CD8-positive, alpha-beta memory T cell (primary cell): Measurements from ENCODE around the gene ZNF276. TPM values are rescaled to one million over a fixed set of nuclear protein-coding genes. Genes with fewer than 3 reads are reported as not detected.
"Not testable (repeated sequence)": the region's sequence is repeated elsewhere in the genome, so short reads cannot be mapped to it uniquely, and the experiment has no call there.

Experiments
- CTCF ChIA-PET: fragments of 350-600 bp; sonication (Branson Sonifier 250); formaldehyde crosslinking; loops from one replicate; lab custom pipeline; 2021; ENCODE audit warnings: antibody characterized with exemption; lab: Charles Lee
- POLR2A ChIA-PET: fragments of 350-600 bp; sonication (Branson Sonifier 250); formaldehyde crosslinking; loops from one replicate; lab custom pipeline; 2021; ENCODE audit warnings: antibody characterized with exemption; lab: Charles Lee
- DNase-seq, 5 donors: peaks; one replicate each; pipeline versions ENCODE4 v3.0.0 to v3.0.0-alpha.2; 2020 to 2022; ENCODE audit warnings: mixed read lengths in 1 of 5
- H3K27ac ChIP-seq: one replicate; pipeline ENCODE4 v1.7.0; 2013; ENCODE audit warnings: low read depth, mild to moderate bottlenecking, low read length, moderate library complexity
- H3K27me3 ChIP-seq: 2 replicates; pipeline ENCODE4 v1.7.0; 2013; ENCODE audit warnings: low read length, mild to moderate bottlenecking; ENCODE audit not compliant: insufficient read depth, poor library complexity, severe bottlenecking
- H3K36me3 ChIP-seq: 2 replicates; pipeline ENCODE4 v1.7.0; 2013; ENCODE audit warnings: mild to moderate bottlenecking, low read length, moderate library complexity; ENCODE audit not compliant: insufficient read depth
- H3K4me1 ChIP-seq: 2 replicates; pipeline ENCODE4 v1.7.0; 2013; ENCODE audit warnings: mild to moderate bottlenecking, low read length, moderate library complexity; ENCODE audit not compliant: insufficient read depth
- H3K4me3 ChIP-seq: 2 replicates; pipeline ENCODE4 v1.7.0; 2013; ENCODE audit warnings: mild to moderate bottlenecking, low read length
- H3K9me3 ChIP-seq: 2 replicates; pipeline ENCODE4 v1.7.0; 2013; ENCODE audit warnings: mild to moderate bottlenecking, low read length
- H3K27ac Mint-ChIP-seq, 8 donors: one replicate each; pipeline ENCODE4 v1.8.0; 2020 to 2021; ENCODE audit warnings: mixed read lengths in 8 of 8, mild to moderate bottlenecking in 6 of 8, inconsistent platforms in 3 of 8, moderate library complexity in 3 of 8
- H3K27me3 Mint-ChIP-seq, 2 donors: one replicate each; pipeline ENCODE4 v1.8.0; 2020 to 2021; ENCODE audit warnings: mixed read lengths in 2 of 2, mild to moderate bottlenecking in 1 of 2, moderate library complexity in 1 of 2
- H3K36me3 Mint-ChIP-seq, 3 donors: one replicate each; pipeline ENCODE4 v1.8.0; 2020 to 2021; ENCODE audit warnings: mixed read lengths in 3 of 3, inconsistent platforms in 1 of 3, mild to moderate bottlenecking in 1 of 3
- H3K4me1 Mint-ChIP-seq, 3 donors: one replicate each; pipeline ENCODE4 v1.8.0; 2020 to 2021; ENCODE audit warnings: mixed read lengths in 3 of 3, inconsistent platforms in 1 of 3, mild to moderate bottlenecking in 1 of 3
- H3K4me3 Mint-ChIP-seq, 7 donors: one replicate each; pipeline ENCODE4 v1.8.0; 2020 to 2021; ENCODE audit warnings: mixed read lengths in 7 of 7, mild to moderate bottlenecking in 6 of 7, moderate library complexity in 4 of 7, inconsistent platforms in 2 of 7
- H3K9me3 Mint-ChIP-seq, 5 donors: one replicate each; pipeline ENCODE4 v1.8.0; 2020 to 2022; ENCODE audit warnings: mixed read lengths in 5 of 5, mild to moderate bottlenecking in 3 of 5, moderate library complexity in 2 of 5, inconsistent platforms in 1 of 5
- polyA plus RNA-seq: library from polyadenylated mRNA; unstranded; fragments of 300-500 nt; fragmentation: Illumina TruSeq; gene quantifications from one replicate; pipeline ENCODE4 v1.2.3, GENCODE V29; 2021
- total RNA-seq, 2 experiments: library from RNA; stranded (reverse); gene quantifications; one replicate each; pipeline ENCODE4 v1.2.3, GENCODE V29; 2021

Gene ZNF276
- total and polyA plus RNA-seq, 3 experiments from 2014 or later = 35.6 to 47.3 (median 36.6) TPM

DNA sequence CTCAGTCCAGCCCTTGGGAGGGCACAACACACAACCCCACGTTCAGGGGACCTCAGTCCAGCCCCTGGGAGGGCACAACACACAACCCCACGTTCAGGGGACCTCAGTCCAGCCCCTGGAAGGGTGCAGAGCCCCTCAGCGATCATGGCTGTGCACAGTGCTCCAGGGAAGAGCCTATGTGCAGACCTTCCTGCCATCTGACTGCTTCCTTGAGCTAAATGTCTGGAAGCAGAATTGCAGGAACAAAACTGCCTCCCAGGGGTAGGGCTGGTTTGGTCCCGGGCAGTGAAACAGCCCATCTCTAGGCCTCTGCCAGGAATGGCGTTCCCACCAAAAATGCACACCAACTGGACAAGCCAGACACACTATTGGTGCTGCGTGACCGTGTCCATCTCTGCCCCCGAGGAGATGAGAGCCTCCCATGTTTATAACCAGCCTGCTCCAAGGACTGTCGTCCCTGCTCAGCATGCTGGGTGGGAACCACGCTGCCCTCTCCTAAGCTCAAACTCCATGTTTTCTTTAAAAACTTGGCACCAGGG lies 44.0 kb downstream of the ZNF276 start:
- Mint-ChIP-seq H3K27me3 (no peaks in the 10 kb centered on the region), H3K27ac (peak overlapping the region; percentile 74 to 100 (median 99)), H3K9me3 (no peaks in the 10 kb centered on the region), H3K4me3 (peak overlapping the region; percentile 83 to 99 (median 96)), H3K36me3 (peaks cover 0 to 13% (median 3%) of the 10 kb centered on the region in 3 donors), H3K4me1 (peaks cover 34 to 49% (median 48%) of the 10 kb centered on the region in 3 donors)
- Histone ChIP-seq H3K27me3 (no peaks in the 10 kb centered on the region), H3K27ac (peak overlapping the region; percentile 64), H3K9me3 (no peaks in the 10 kb centered on the region), H3K36me3 (no peaks in the 10 kb centered on the region), H3K4me3 (peak overlapping the region; percentile 52), H3K4me1 (peaks cover 24% of the 10 kb centered on the region)
- POLR2A ChIA-PET = interaction anchor here (0.5 to 0.6 kb wide), 2 partner anchors 28 to 358 kb away, joined by 3 to 6 read pairs; no protein-coding TSS in a partner anchor
- DNase-seq = no peak
- CTCF ChIA-PET = interaction anchor here (1.6 to 2.3 kb wide), 2 partner anchors 16 to 36 kb away, joined by 3 to 4 read pairs; no protein-coding TSS in a partner anchor

DNA sequence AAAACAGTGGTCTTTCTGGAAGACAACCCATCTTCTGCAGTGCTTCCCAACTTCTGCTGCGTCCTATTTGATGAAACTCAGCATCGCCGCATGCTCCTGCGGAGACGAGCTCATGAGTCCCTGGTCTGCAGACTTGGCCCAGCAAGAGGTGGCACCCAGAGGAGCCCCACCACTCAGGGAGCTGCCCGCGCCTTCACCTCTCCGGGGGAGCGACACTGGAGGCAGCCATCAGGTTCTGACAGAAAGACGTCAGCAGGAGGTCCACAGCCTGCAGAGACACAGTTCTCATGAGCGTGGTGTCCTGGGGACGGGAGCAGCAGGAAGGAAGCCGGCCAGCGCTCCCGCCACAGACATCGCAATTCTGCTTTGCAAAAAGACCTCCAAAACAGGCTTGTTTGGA lies 49.0 kb downstream of the ZNF276 start:
- Mint-ChIP-seq H3K27ac (no peak overlapping the region), H3K4me1 (peaks cover 3 to 4% (median 3%) of the 10 kb centered on the region in 3 donors), H3K9me3 (no peaks in the 10 kb centered on the region), H3K4me3 (no peak overlapping the region), H3K36me3 (no peaks in the 10 kb centered on the region), H3K27me3 (no peaks in the 10 kb centered on the region)
- DNase-seq = no peak
- Histone ChIP-seq H3K27me3 (no peaks in the 10 kb centered on the region), H3K27ac (no peak overlapping the region), H3K36me3 (no peaks in the 10 kb centered on the region), H3K9me3 (no peaks in the 10 kb centered on the region), H3K4me1 (no peaks in the 10 kb centered on the region), H3K4me3 (no peak overlapping the region)
- CTCF ChIA-PET = interaction anchor here (0.7 to 1.3 kb wide), 2 partner anchors 9 to 418 kb away, joined by 3 to 5 read pairs; no protein-coding TSS in a partner anchor
- POLR2A ChIA-PET = no interaction called here

DNA sequence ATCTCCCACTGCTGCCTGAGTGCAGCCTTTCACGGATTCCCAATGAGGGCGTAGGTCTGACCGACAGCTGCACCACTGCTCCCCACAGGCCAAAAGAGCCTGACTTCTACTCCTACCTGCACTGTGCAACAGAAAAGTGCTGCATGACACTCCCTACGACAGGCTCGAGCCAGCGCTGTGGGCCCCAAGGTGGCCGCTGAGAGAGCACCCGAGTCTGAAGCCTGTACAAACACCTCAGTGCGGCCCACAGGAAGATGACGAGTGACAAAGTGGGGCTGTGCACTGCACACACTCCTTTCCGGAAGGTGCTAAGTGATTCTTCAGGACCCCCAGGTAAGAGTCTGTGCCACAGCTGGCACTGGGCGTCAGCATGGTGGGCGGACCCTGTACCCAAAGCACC lies 53.9 kb downstream of the ZNF276 start:
- H3K36me3 ChIP-seq = no peaks in the 10 kb centered on the region
- H3K27ac Mint-ChIP-seq = peak overlapping the region in 1 of 8 donors; percentile 42
- CTCF ChIA-PET = interaction anchor here (0.8 to 1.8 kb wide), 3 partner anchors 14 to 69 kb away, joined by 3 to 5 read pairs (median 4); no protein-coding TSS in a partner anchor
- POLR2A ChIA-PET = no interaction called here
- H3K9me3 Mint-ChIP-seq = no peaks in the 10 kb centered on the region
- no peak overlapping the region for H3K27ac ChIP-seq
- H3K36me3 Mint-ChIP-seq = no peaks in the 10 kb centered on the region
- H3K27me3 Mint-ChIP-seq = no peaks in the 10 kb centered on the region
- no peak overlapping the region for H3K4me3 Mint-ChIP-seq
- H3K4me1 ChIP-seq = no peaks in the 10 kb centered on the region
- no peak for DNase-seq
- no peak overlapping the region for H3K4me3 ChIP-seq
- H3K9me3 ChIP-seq = no peaks in the 10 kb centered on the region
- H3K4me1 Mint-ChIP-seq = no peaks in the 10 kb centered on the region
- H3K27me3 ChIP-seq = no peaks in the 10 kb centered on the region

DNA sequence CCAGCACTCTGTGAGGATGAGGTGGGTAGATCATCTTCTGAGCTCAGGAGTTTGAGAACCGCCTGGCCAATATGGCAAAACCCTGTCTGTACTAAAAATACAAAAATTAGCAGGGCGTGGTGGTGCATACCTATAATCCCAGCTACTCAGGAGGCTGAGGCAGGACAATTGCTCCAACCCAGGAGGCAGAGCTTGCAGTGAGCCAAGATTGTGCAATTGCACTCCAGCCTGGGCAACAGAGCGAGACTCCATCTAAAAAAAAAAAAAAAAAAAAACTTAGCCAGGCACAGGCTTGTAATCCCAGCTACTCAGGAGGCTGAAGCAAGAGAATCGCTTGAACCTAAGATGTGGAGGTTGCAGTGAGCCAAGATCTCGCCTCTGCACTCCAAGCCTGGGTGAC lies 56.9 kb downstream of the ZNF276 start:
- DNase-seq, H3K27ac ChIP-seq, H3K4me3 Mint-ChIP-seq, H3K4me1 ChIP-seq, H3K4me1 Mint-ChIP-seq, H3K4me3 ChIP-seq, H3K36me3 ChIP-seq, H3K27me3 ChIP-seq, H3K36me3 Mint-ChIP-seq, POLR2A ChIA-PET, H3K9me3 ChIP-seq, H3K27me3 Mint-ChIP-seq, H3K27ac Mint-ChIP-seq, H3K9me3 Mint-ChIP-seq: not testable (repeated sequence)
- CTCF ChIA-PET = interaction anchor here (0.6 kb wide), 1 partner anchor 16 kb away, joined by 3 read pairs; no protein-coding TSS in a partner anchor

DNA sequence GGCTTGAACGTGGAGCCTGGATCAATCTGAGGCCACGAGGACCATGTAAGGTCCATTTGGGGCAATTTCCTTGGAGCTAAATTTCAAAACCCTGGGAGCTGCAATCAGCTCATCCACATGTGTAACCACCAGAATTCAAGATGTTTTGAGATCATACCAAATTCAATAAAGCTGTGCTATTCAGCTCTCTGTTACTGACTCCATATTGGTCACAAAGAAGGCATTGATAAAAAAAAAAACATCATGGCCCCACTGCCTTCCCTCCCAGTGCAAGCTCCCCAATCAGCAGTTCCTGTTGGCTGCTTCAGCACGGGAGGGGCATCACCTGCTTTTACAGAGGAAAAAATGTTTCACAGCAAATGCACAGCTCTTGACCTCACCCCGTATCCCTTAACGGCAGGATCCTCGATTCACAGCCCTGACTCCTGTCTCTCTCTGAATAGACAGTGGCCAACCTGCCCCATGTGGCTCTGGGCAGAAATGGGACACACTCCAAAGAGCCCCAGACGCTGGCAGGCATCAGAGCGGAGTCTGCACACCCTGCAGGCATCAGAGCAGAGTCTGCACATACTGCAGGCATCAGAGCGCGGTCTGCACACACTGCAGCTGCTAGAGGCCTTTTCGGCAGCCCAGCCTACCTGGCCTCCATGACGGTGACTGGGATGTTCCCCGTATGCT lies 58.0 kb downstream of the ZNF276 start:
- peak overlapping the region in 2 of 8 donors; percentile 5 to 10 for H3K27ac Mint-ChIP-seq
- peaks cover 14% of the 10 kb centered on the region for H3K4me1 ChIP-seq
- H3K9me3 Mint-ChIP-seq = peaks cover 0 to 4% (median 0%) of the 10 kb centered on the region in 5 donors
- H3K27me3 Mint-ChIP-seq = peaks cover 0 to 2% of the 10 kb centered on the region in 2 donors
- no peak overlapping the region for H3K4me3 Mint-ChIP-seq
- H3K4me3 ChIP-seq = no peak overlapping the region
- no peaks in the 10 kb centered on the region for H3K36me3 Mint-ChIP-seq
- no peaks in the 10 kb centered on the region for H3K9me3 ChIP-seq
- POLR2A ChIA-PET = interaction anchor here (0.5 kb wide), 1 partner anchor 171 kb away, joined by 3 read pairs; no protein-coding TSS in a partner anchor
- no peak for DNase-seq
- CTCF ChIA-PET = interaction anchor here (17.1 kb wide), 1 partner anchor 76 kb away, joined by 323 read pairs; the partner anchor contains the start of gene SPATA2L
- H3K27ac ChIP-seq = no peak overlapping the region
- no peaks in the 10 kb centered on the region for H3K36me3 ChIP-seq
- peaks cover 7 to 15% (median 10%) of the 10 kb centered on the region in 3 donors for H3K4me1 Mint-ChIP-seq
- H3K27me3 ChIP-seq = no peaks in the 10 kb centered on the region

DNA sequence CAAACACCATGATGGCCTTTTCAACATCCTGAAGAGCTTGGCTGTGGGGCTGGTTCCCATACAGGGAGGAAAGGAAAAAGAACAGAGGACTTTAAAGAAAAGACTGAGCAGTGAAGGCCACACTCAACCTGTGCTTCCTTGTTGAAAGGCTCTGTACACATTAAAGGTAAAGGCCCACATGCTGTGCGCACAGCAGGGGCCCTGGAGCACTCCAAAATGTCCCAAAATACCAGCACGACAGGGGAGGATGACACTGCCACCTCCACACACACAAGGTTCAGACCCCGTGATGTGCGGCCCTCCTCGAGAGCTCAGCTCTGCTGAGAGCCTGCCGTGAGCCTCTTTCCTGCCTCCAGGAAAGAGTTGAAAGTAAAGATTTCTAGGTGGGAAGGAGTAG lies 58.6 kb downstream of the ZNF276 start:
- Mint-ChIP-seq H3K9me3 (peaks cover 0 to 4% (median 0%) of the 10 kb centered on the region in 5 donors), H3K27me3 (peaks cover 0 to 5% of the 10 kb centered on the region in 2 donors), H3K27ac (peak overlapping the region in 1 of 8 donors; percentile 70), H3K4me1 (peaks cover 12 to 20% (median 16%) of the 10 kb centered on the region in 3 donors), H3K4me3 (no peak overlapping the region), H3K36me3 (no peaks in the 10 kb centered on the region)
- Histone ChIP-seq H3K4me1 (peaks cover 20% of the 10 kb centered on the region), H3K27ac (no peak overlapping the region), H3K27me3 (no peaks in the 10 kb centered on the region), H3K36me3 (no peaks in the 10 kb centered on the region), H3K4me3 (no peak overlapping the region), H3K9me3 (no peaks in the 10 kb centered on the region)
- POLR2A ChIA-PET = no interaction called here
- CTCF ChIA-PET = interaction anchor here (17.1 kb wide), 1 partner anchor 77 kb away, joined by 323 read pairs; the partner anchor contains the start of gene SPATA2L
- DNase-seq = no peak

DNA sequence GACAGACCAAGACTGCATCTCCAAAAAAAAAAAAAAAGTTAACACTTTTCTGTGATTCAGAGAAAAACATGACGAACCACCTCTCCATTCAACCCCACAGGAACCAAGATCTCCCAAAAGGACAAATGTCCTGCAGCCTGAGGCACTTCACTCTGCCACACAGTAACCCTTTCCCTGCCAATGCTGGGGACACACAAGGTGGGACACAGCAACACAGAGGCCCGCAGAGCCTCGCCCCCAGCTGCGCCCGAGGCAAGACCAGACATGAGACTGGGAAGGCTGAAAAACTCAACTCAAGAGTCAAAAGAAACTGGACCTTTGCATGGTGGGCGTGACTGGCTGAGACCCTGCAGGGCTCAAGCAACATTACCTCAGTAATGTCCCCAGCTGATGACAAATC lies 61.2 kb downstream of the ZNF276 start:
- H3K9me3 ChIP-seq = no peaks in the 10 kb centered on the region
- no peak for DNase-seq
- CTCF ChIA-PET = interaction anchor here (17.1 kb wide), 1 partner anchor 79 kb away, joined by 323 read pairs; the partner anchor contains the start of gene SPATA2L
- H3K27ac ChIP-seq = no peak overlapping the region
- H3K4me3 ChIP-seq = no peak overlapping the region
- H3K4me1 ChIP-seq = peaks cover 41% of the 10 kb centered on the region
- Mint-ChIP-seq H3K36me3 (no peaks in the 10 kb centered on the region), H3K9me3 (peaks cover 0 to 4% (median 0%) of the 10 kb centered on the region in 5 donors), H3K4me3 (peak overlapping the region in 4 of 7 donors; percentile 8 to 78 (median 15)), H3K4me1 (peaks cover 29 to 40% (median 35%) of the 10 kb centered on the region in 3 donors), H3K27ac (peak overlapping the region in 7 of 8 donors; percentile 10 to 98 (median 45)), H3K27me3 (peaks cover 0 to 5% of the 10 kb centered on the region in 2 donors)
- no peaks in the 10 kb centered on the region for H3K27me3 ChIP-seq
- H3K36me3 ChIP-seq = no peaks in the 10 kb centered on the region
- POLR2A ChIA-PET = no interaction called here
